HG02884 (cell line): Measurements from ENCODE around the gene GZMM.
A peak's percentile ranks its signal among the peaks of the same experiment; 100 is the strongest.

Experiments
- ATAC-seq: cut with Tn5 transposase; IDR thresholded peaks from one replicate; pipeline ENCODE4 v1.9.1; 2021; ENCODE audit warnings: mild to moderate bottlenecking, moderate library complexity; ENCODE audit not compliant: unreplicated experiment

GZMM gene

GRCh38 chr19:558770-559439, 15.1 kb downstream of the GZMM start:
- ATAC-seq, result no peak

- ATAC-seq, result no peak
Measured at GRCh38 chr19:560121-560520, 16.3 kb downstream of the GZMM start.

GRCh38 chr19:566403-566802, 22.6 kb downstream of the GZMM start:
- no peak for ATAC-seq

GRCh38 chr19:566844-567243, 23.0 kb downstream of the GZMM start:
- no peak for ATAC-seq

GRCh38 chr19:567296-567900, 23.5 kb downstream of the GZMM start:
- no peak for ATAC-seq

GRCh38 chr19:570251-570686, 26.4 kb downstream of the GZMM start:
- no peak for ATAC-seq

- ATAC-seq, result no peak
Measured at GRCh38 chr19:570937-571565, 27.2 kb downstream of the GZMM start.

GRCh38 chr19:571566-571974, 27.7 kb downstream of the GZMM start:
- no peak for ATAC-seq

GRCh38 chr19:572140-572742, 28.4 kb downstream of the GZMM start, which contains the start of gene BSG:
Gene BSG, plus strand, starts transcription at chr19:572596. Its CDS starts 39 bp downstream, at chr19:572635.
- peak; percentile 64 for ATAC-seq

- ATAC-seq, result peak; percentile 6
Measured at GRCh38 chr19:572743-573518, 29.1 kb downstream of the GZMM start.

GRCh38 chr19:573519-573825, 29.6 kb downstream of the GZMM start:
- ATAC-seq, result no peak

GRCh38 chr19:574658-575526, 31.0 kb downstream of the GZMM start:
- no peak for ATAC-seq

- no peak for ATAC-seq
Measured at GRCh38 chr19:575527-576506, 32.0 kb downstream of the GZMM start.

- no peak for ATAC-seq
Measured at GRCh38 chr19:576768-577438, 33.0 kb downstream of the GZMM start.

GRCh38 chr19:577439-578392, 33.9 kb downstream of the GZMM start:
- no peak for ATAC-seq

- ATAC-seq, result no peak
Measured at GRCh38 chr19:579111-579841, 35.4 kb downstream of the GZMM start.

- no peak for ATAC-seq
Measured at GRCh38 chr19:579842-580155, 35.9 kb downstream of the GZMM start.
